Heart right ventricle (tissue), 16 donors: Measurements from ENCODE around the gene MTA1. TPM values are rescaled to one million over a fixed set of nuclear protein-coding genes. Genes with fewer than 3 reads are reported as not detected.

Experiments
- ATAC-seq, 8 donors: fragments of 200-7000 bp; cut with Tn5 transposase; one replicate each; pipeline ENCODE4 v1.9.1; 2020; ENCODE audit warnings: mild to moderate bottlenecking in 8 of 8, moderate library complexity in 8 of 8, moderate number of reproducible peaks in 1 of 8
- DNase-seq, 2 donors: peaks; one replicate each; pipeline ENCODE4 v3.0.0-alpha.2; 2020
- H3K27ac ChIP-seq, 10 donors: fragments of 200-600 bp; sonication (generic) in 2 of 10; one replicate each; pipeline versions ENCODE4 v1.5.0 to v1.8.0; 2020 to 2022; ENCODE audit warnings: mild to moderate bottlenecking in 3 of 10
- H3K27me3 ChIP-seq, 7 donors: fragments of 200-600 bp; one replicate each; pipeline ENCODE4 v1.8.0; 2021 to 2022; ENCODE audit warnings: mild to moderate bottlenecking in 2 of 7
- H3K36me3 ChIP-seq, 9 donors: fragments of 200-600 bp; sonication (generic) in 1 of 9; one replicate each; pipeline versions ENCODE4 v1.5.0 to v1.8.0; 2020 to 2022; ENCODE audit warnings: mild to moderate bottlenecking in 2 of 9
- H3K4me1 ChIP-seq, 9 donors: fragments of 200-600 bp; sonication (generic) in 1 of 9; one replicate each; pipeline versions ENCODE4 v1.5.0 to v1.8.0; 2020 to 2022; ENCODE audit warnings: mild to moderate bottlenecking in 4 of 9
- H3K4me3 ChIP-seq, 10 donors: fragments of 200-600 bp; sonication (generic) in 2 of 10; one replicate each; pipeline versions ENCODE4 v1.5.0 to v1.8.0; 2020 to 2022; ENCODE audit warnings: mild to moderate bottlenecking in 7 of 10, moderate library complexity in 2 of 10
- H3K9me3 ChIP-seq, 11 donors: fragments of 200-600 bp in 10 of 11; sonication (generic) in 2 of 11; one replicate each; pipeline versions ENCODE4 v1.5.0 to v1.8.0; 2013 to 2022; ENCODE audit warnings: mild to moderate bottlenecking in 2 of 11, control low read depth in 1 of 11, moderate library complexity in 1 of 11
- CTCF ChIP-seq, 9 donors: fragments of 200-600 bp; sonication (generic) in 2 of 9; IDR thresholded peaks; one replicate each; pipeline versions ENCODE4 v1.5.0 to v1.8.0; 2021 to 2022; ENCODE audit warnings: antibody characterized with exemption in 9 of 9, mild to moderate bottlenecking in 5 of 9, moderate library complexity in 1 of 9
- WGBS, 2 donors: extraction: QIAGEN DNeasy Blood & Tissue Kit; methylation state at CpG; one replicate each; pipeline ENCODE4 v1.1.7; 2013; ENCODE audit warnings: inconsistent platforms in 1 of 2; 5-methylcytosine and 5-hydroxymethylcytosine counted together
- intact Hi-C, 10 donors: fragments of 100-400 bp; cut with DNase I; formaldehyde crosslinking; loops; one replicate each; pipeline versions ENCODE4 v1.11.1 to v1.14.2; 2022
- polyA plus RNA-seq, 2 donors: library from polyadenylated mRNA; stranded (reverse); fragments of 200-250 nt; gene quantifications; one replicate each; pipeline ENCODE4 v1.2.3, GENCODE V29; 2013
- total RNA-seq, 10 donors: library from RNA; stranded (reverse); fragmentation: NEBNext Ultra II Directional in 3 of 10; extraction: Animal tissue kit (Norgen Biotek cat#: 25700) in 3 of 10; gene quantifications; one replicate each; pipeline versions ENCODE4 v1.2.1 to v1.2.4, GENCODE V29; 2021 to 2023
- donor health status: Arrhythmogenic right ventricular cardiomyopathy.
- donor health status: ischemic (EF 13 %, LVEDD 7.1; RV severe dilation, severe dysfunction).
- donor health status: healthy with polysubstance abuse.
- donor health status: DM: no; HTN: yes; CAD: no.
- donor health status: DM: no; HTN: no; CAD: no.
- donor health status: ischemic (EF 25% LVEDD 6.9; RV normal size, moderate dysfunction).
- donor health status: ischemic (EF 25% LVEDD 5.7; RV mildly dilated, moderate dysfunction).
- donor health status: healthy.
- donor health status: DM: yes; HTN: yes; CAD: no.
- donor health status: Ischemic cardiomyopathy.
- donor health status: ischemic (EF 35%, LVEDD 5.7; RV mildly dilated, moderate dysfunction).
- donor health status: nonischemic (EF 11% LVEDD 7.7; RV severe dilation, severe dysfunction).
- donor health status: DM: yes; HTN: yes; CAD: no.
- donor health status: PGD.
- donor health status: ischemic (EF 29% LVEDD 5.4; RV normal size, mild dysfunction).
- donor health status: nonischemic (EF 23%, LVEDD 6.1; RV moderate dilation, normal function).

The MTA1 gene
- total and polyA plus RNA-seq, 12 donors, result 94.4 to 250 (median 133) TPM

GRCh38 chr14:105449276-105450122, 29.9 kb downstream of the MTA1 start:
- Histone ChIP-seq H3K9me3 (no peaks in the 10 kb centered on the region), H3K27me3 (no peaks in the 10 kb centered on the region), H3K4me1 (peaks cover 11 to 34% (median 18%) of the 10 kb centered on the region in 9 donors), H3K36me3 (peaks cover 0 to 62% (median 12%) of the 10 kb centered on the region in 9 donors), H3K27ac (peak overlapping the region in 5 of 10 donors; percentile 6 to 71 (median 53)), H3K4me3 (no peak overlapping the region)
- intact Hi-C loops, result loop anchor here in 8 of 10 donors (2.0 to 10.0 kb wide), 7 partner anchors 38 to 78 kb away; partner anchors contain the start of genes TMEM121 (in 3 of the 8), CRIP1 (in 2 of the 8) and TEDC1 (in 1 of the 8)
- DNase-seq (peak in 1 of 2 donors; percentile 17), ATAC-seq (peak in 3 of 8 donors; percentile 7 to 29 (median 13))
- peak in 1 of 9 donors; percentile 5 for TF ChIP-seq CTCF (IDR thresholded peaks at IDR 0.05)
- WGBS, 2 donors, result 83 to 85% methylated on average over 47 of the region's 47 CpGs

- intact Hi-C loops, result no loop called here
- 82 to 89% methylated on average over 22 of the region's 22 CpGs for WGBS, 2 donors
- Histone ChIP-seq H3K27me3 (no peaks in the 10 kb centered on the region), H3K4me1 (peaks cover 11 to 34% (median 18%) of the 10 kb centered on the region in 9 donors), H3K36me3 (peaks cover 0 to 68% (median 17%) of the 10 kb centered on the region in 9 donors), H3K9me3 (no peaks in the 10 kb centered on the region), H3K27ac (peak overlapping the region in 1 of 10 donors; percentile 22), H3K4me3 (no peak overlapping the region)
- TF ChIP-seq CTCF (IDR thresholded peaks at IDR 0.05), result no peak
- DNase-seq (peak in 1 of 2 donors; percentile 14), ATAC-seq (no peak)
Observed at GRCh38 chr14:105450123-105450505, 30.5 kb downstream of the MTA1 start.

- Histone ChIP-seq H3K27me3 (no peaks in the 10 kb centered on the region), H3K9me3 (no peaks in the 10 kb centered on the region), H3K36me3 (peaks cover 0 to 72% (median 18%) of the 10 kb centered on the region in 9 donors), H3K27ac (no peak overlapping the region), H3K4me1 (peaks cover 11 to 34% (median 18%) of the 10 kb centered on the region in 9 donors), H3K4me3 (no peak overlapping the region)
- no peak for TF ChIP-seq CTCF (IDR thresholded peaks at IDR 0.05)
- intact Hi-C loops, result no loop called here
- WGBS, 2 donors, result 92% methylated on average over 29 of the region's 29 CpGs
- peak in 1 of 2 donors; percentile 9 for DNase-seq
- no peak for ATAC-seq
Observed at GRCh38 chr14:105450864-105451720, 31.5 kb downstream of the MTA1 start.

- no peak for TF ChIP-seq CTCF (IDR thresholded peaks at IDR 0.05)
- peak in 1 of 2 donors; percentile 11 for DNase-seq
Observed at GRCh38 chr14:105452963-105453362, 33.3 kb downstream of the MTA1 start.

More at GRCh38 chr14:105452963-105453362, 33.3 kb downstream of the MTA1 start:
- H3K27me3 ChIP-seq, result no peaks in the 10 kb centered on the region
- H3K27ac ChIP-seq, result no peak overlapping the region
- intact Hi-C loops, result no loop called here
- 90 to 91% methylated on average over 14 of the region's 14 CpGs for WGBS, 2 donors
- peaks cover 11 to 26% (median 15%) of the 10 kb centered on the region in 9 donors for H3K4me1 ChIP-seq
- no peak for ATAC-seq
- H3K36me3 ChIP-seq, result peaks cover 0 to 84% (median 22%) of the 10 kb centered on the region in 9 donors
- H3K4me3 ChIP-seq, result no peak overlapping the region
- no peaks in the 10 kb centered on the region for H3K9me3 ChIP-seq
